ENCODE data around the gene OTOG.

- TF ChIP-seq CTCF (IDR thresholded peaks at IDR 0.05), result no peak
- no peak for TF ChIP-seq POLR2A (IDR thresholded peaks at IDR 0.05)
Observed at GRCh38 chr11:17590463-17590862, 43.4 kb downstream of the OTOG start.

Data from Peyer's patch (tissue), 4 donors.